HEK293 (cell line): ENCODE results near the gene ATRAID.

ENCODE experiments used
- CTCF ChIA-PET: fragments of 350-600 bp; formaldehyde crosslinking; extraction: SDS; loops from one replicate; lab custom pipeline; 2021; ENCODE audit warnings: antibody characterized with exemption; lab: Yijun Ruan, JAX
- POLR2A ChIA-PET: fragments of 300-600 bp; formaldehyde crosslinking; extraction: SDS; loops from one replicate; lab custom pipeline; 2020; ENCODE audit warnings: antibody characterized with exemption, inconsistent platforms; lab: Yijun Ruan, JAX
- H3K27ac ChIP-seq: fragments of 200-500 bp; sonication (Bioruptor generic); 2 replicates; pipeline ENCODE4 v1.5.1; 2014; ENCODE audit warnings: low read depth, low read length, control low read depth, inconsistent platforms; ENCODE audit errors: extremely low read depth
- H3K36me3 ChIP-seq, 2 experiments: fragments of 200-500 bp in 1 of 2; sonication (Bioruptor generic) in 1 of 2; 1 replicate in 1 of 2; 2 replicates in 1 of 2; pipeline ENCODE4 v1.5.1; 2014 to 2017; ENCODE audit warnings: inconsistent platforms in 2 of 2, low read length in 2 of 2; ENCODE audit not compliant: control insufficient read depth in 2 of 2, insufficient read depth in 1 of 2
- H3K4me1 ChIP-seq: fragments of 200-500 bp; sonication (Bioruptor generic); 2 replicates; pipeline ENCODE4 v1.5.1; 2014; ENCODE audit warnings: mild to moderate bottlenecking, low read length, inconsistent platforms; ENCODE audit not compliant: control insufficient read depth, insufficient read depth
- H3K4me3 ChIP-seq: 2 replicates; pipeline ENCODE4 v1.5.1; 2011; ENCODE audit warnings: low read depth, mild to moderate bottlenecking, control low read depth, low read length, moderate library complexity
- H3K9me3 ChIP-seq: fragments of 200-500 bp; sonication (Bioruptor generic); 2 replicates; pipeline ENCODE4 v1.5.1; 2014; ENCODE audit warnings: low read depth, low read length, inconsistent platforms; ENCODE audit not compliant: control insufficient read depth, insufficient read depth
- FEZF1 ChIP-seq: fragments of 450-650 bp; formaldehyde crosslinking; IDR thresholded peaks from 2 replicates; pipeline ENCODE4 v1.5.1; 2016; ENCODE audit warnings: missing biosample characterization, missing genetic modification characterization
- GLI4 ChIP-seq: fragments of 450-650 bp; formaldehyde crosslinking; IDR thresholded peaks from 2 replicates; pipeline ENCODE4 v1.5.1; 2016; ENCODE audit warnings: missing biosample characterization, missing genetic modification characterization
- INSM2 ChIP-seq: fragments of 450-650 bp; formaldehyde crosslinking; IDR thresholded peaks from 2 replicates; pipeline ENCODE4 v1.5.1; 2016; ENCODE audit warnings: missing biosample characterization, missing genetic modification characterization
- KLF16 ChIP-seq: fragments of 450-650 bp; formaldehyde crosslinking; IDR thresholded peaks from 2 replicates; pipeline ENCODE4 v1.5.1; 2017; ENCODE audit warnings: missing biosample characterization, missing genetic modification characterization
- KLF7 ChIP-seq: fragments of 450-650 bp; formaldehyde crosslinking; IDR thresholded peaks from 2 replicates; pipeline ENCODE4 v1.5.1; 2016; ENCODE audit warnings: missing biosample characterization, missing genetic modification characterization, borderline replicate concordance
- OSR2 ChIP-seq: fragments of 450-650 bp; formaldehyde crosslinking; IDR thresholded peaks from 2 replicates; pipeline ENCODE4 v1.5.1; 2016; ENCODE audit warnings: missing biosample characterization, missing genetic modification characterization
- REST ChIP-seq: fragments of 450-650 bp; formaldehyde crosslinking; IDR thresholded peaks from 2 replicates; pipeline ENCODE4 v1.5.1; 2016; ENCODE audit warnings: missing biosample characterization, missing genetic modification characterization
- SCRT2 ChIP-seq: fragments of 450-650 bp; formaldehyde crosslinking; IDR thresholded peaks from 2 replicates; pipeline ENCODE4 v1.5.1; 2016; ENCODE audit warnings: missing biosample characterization, missing genetic modification characterization
- SP2 ChIP-seq: fragments of 450-650 bp; formaldehyde crosslinking; IDR thresholded peaks from 2 replicates; pipeline ENCODE4 v1.5.1; 2016; ENCODE audit warnings: missing biosample characterization, missing genetic modification characterization
- YY2 ChIP-seq: fragments of 450-650 bp; formaldehyde crosslinking; IDR thresholded peaks from 2 replicates; pipeline ENCODE4 v1.5.1; 2016; ENCODE audit warnings: missing biosample characterization, missing genetic modification characterization
- ZBTB48 ChIP-seq: fragments of 450-650 bp; formaldehyde crosslinking; IDR thresholded peaks from 2 replicates; pipeline ENCODE4 v1.5.1; 2016; ENCODE audit warnings: missing biosample characterization, missing genetic modification characterization
- ZNF169 ChIP-seq: fragments of 450-650 bp; formaldehyde crosslinking; IDR thresholded peaks from 2 replicates; pipeline ENCODE4 v1.5.1; 2016; ENCODE audit warnings: missing biosample characterization, missing genetic modification characterization
- ZNF184 ChIP-seq: fragments of 450-650 bp; IDR thresholded peaks from 2 replicates; pipeline ENCODE4 v1.5.1; 2018; ENCODE audit warnings: missing biosample characterization, mild to moderate bottlenecking, missing genetic modification characterization
- ZNF302 ChIP-seq: fragments of 450-650 bp; formaldehyde crosslinking; IDR thresholded peaks from 2 replicates; pipeline ENCODE4 v1.5.1; 2016; ENCODE audit warnings: missing biosample characterization, missing genetic modification characterization, low read depth
- ZNF354C ChIP-seq: fragments of 450-650 bp; formaldehyde crosslinking; IDR thresholded peaks from 2 replicates; pipeline ENCODE4 v1.5.1; 2016; ENCODE audit warnings: missing biosample characterization, missing genetic modification characterization, low read depth, borderline replicate concordance
- ZNF433 ChIP-seq: fragments of 450-650 bp; formaldehyde crosslinking; IDR thresholded peaks from 2 replicates; pipeline ENCODE4 v1.5.1; 2016; ENCODE audit warnings: missing biosample characterization, missing genetic modification characterization, low read depth
- ZNF510 ChIP-seq: fragments of 450-650 bp; formaldehyde crosslinking; IDR thresholded peaks from 2 replicates; pipeline ENCODE4 v1.5.1; 2018; ENCODE audit warnings: mild to moderate bottlenecking, missing genetic modification characterization, missing biosample characterization; ENCODE audit not compliant: insufficient replicate concordance
- ZNF521 ChIP-seq: fragments of 450-650 bp; formaldehyde crosslinking; IDR thresholded peaks from 2 replicates; pipeline ENCODE4 v1.5.1; 2017; ENCODE audit warnings: missing biosample characterization, mild to moderate bottlenecking, missing genetic modification characterization
- ZNF530 ChIP-seq: fragments of 450-650 bp; formaldehyde crosslinking; IDR thresholded peaks from 2 replicates; pipeline ENCODE4 v1.5.1; 2016; ENCODE audit warnings: low read depth, missing biosample characterization, missing genetic modification characterization
- ZNF600 ChIP-seq: fragments of 450-650 bp; formaldehyde crosslinking; IDR thresholded peaks from 2 replicates; pipeline ENCODE4 v1.5.1; 2016; ENCODE audit warnings: missing biosample characterization, missing genetic modification characterization
- ZNF626 ChIP-seq: fragments of 450-650 bp; sonication (Bioruptor Pico); formaldehyde crosslinking; IDR thresholded peaks from 2 replicates; pipeline ENCODE4 v1.5.1; 2018; ENCODE audit warnings: missing biosample characterization, missing genetic modification characterization, inconsistent platforms
- ZNF645 ChIP-seq: fragments of 450-650 bp; formaldehyde crosslinking; IDR thresholded peaks from 2 replicates; pipeline ENCODE4; 2016; ENCODE audit warnings: missing biosample characterization, missing genetic modification characterization
- ZNF792 ChIP-seq: fragments of 450-650 bp; formaldehyde crosslinking; IDR thresholded peaks from 2 replicates; pipeline ENCODE4 v1.5.1; 2016; ENCODE audit warnings: missing biosample characterization, missing genetic modification characterization
- ZNF830 ChIP-seq: fragments of 450-650 bp; IDR thresholded peaks from 2 replicates; pipeline ENCODE4 v1.5.0; 2018; ENCODE audit warnings: missing biosample characterization, missing genetic modification characterization, low read depth, mild to moderate bottlenecking, moderate library complexity
- ZSCAN18 ChIP-seq: fragments of 450-650 bp; formaldehyde crosslinking; IDR thresholded peaks from 2 replicates; pipeline ENCODE4 v1.5.1; 2016; ENCODE audit warnings: missing biosample characterization, missing genetic modification characterization

The ATRAID gene

GRCh38 chr2:27198627-27199026 is 13.2 kb upstream of the ATRAID start:
- H3K27ac ChIP-seq = no peak overlapping the region
- no peaks in the 10 kb centered on the region for H3K9me3 ChIP-seq
- H3K4me1 ChIP-seq = peaks cover 3% of the 10 kb centered on the region; the same call in 1 of the 2 replicates
- TF ChIP-seq ZNF530 (tag by site-specific recombination) = no peak
- TF ChIP-seq ZNF600 (tag by site-specific recombination) = no peak
- TF ChIP-seq OSR2 (tag by site-specific recombination) = no peak
- TF ChIP-seq SCRT2 (tag by site-specific recombination) = peak; percentile 78
- ChIA-PET CTCF (interaction anchor here (0.7 to 0.8 kb wide), 3 partner anchors 64 to 99 kb away, joined by 3 to 7 read pairs (median 4); partner anchors contain the start of gene PREB), POLR2A (interaction anchor here (0.6 kb wide), 1 partner anchor 111 kb away, joined by 6 read pairs; no protein-coding TSS in a partner anchor)
- H3K4me3 ChIP-seq = no peak overlapping the region
- peaks cover 0 to 37% of the 10 kb centered on the region in 2 experiments; a peak in 2 of 3 replicates for H3K36me3 ChIP-seq

GRCh38 chr2:27199241-27199640 is 12.6 kb upstream of the ATRAID start:
- ChIA-PET POLR2A (no interaction called here), CTCF (interaction anchor here (0.7 to 0.8 kb wide), 3 partner anchors 65 to 99 kb away, joined by 3 to 7 read pairs (median 4); partner anchors contain the start of gene PREB)
- Histone ChIP-seq H3K27ac (peak overlapping the region; percentile 24; the same call in 1 of the 2 replicates), H3K4me3 (no peak overlapping the region), H3K4me1 (0 out of 2 replicates have a peak, but pooled peaks cover 3% of the 10 kb centered on the region), H3K9me3 (no peaks in the 10 kb centered on the region), H3K36me3 (peaks cover 0 to 43% of the 10 kb centered on the region in 2 experiments; a peak in 2 of 3 replicates)
- no peak for TF ChIP-seq ZNF521
- TF ChIP-seq ZNF354C = no peak
- no peak for TF ChIP-seq KLF7 (tag by site-specific recombination)
- no peak for TF ChIP-seq ZNF830 (tag by site-specific recombination)
- TF ChIP-seq ZNF302 (tag by site-specific recombination) = no peak
- no peak for TF ChIP-seq ZBTB48
- no peak for TF ChIP-seq INSM2 (tag by site-specific recombination)
- no peak for TF ChIP-seq ZNF645
- TF ChIP-seq GLI4 (tag by site-specific recombination) = no peak
- TF ChIP-seq SP2 (tag by site-specific recombination) = no peak
- no peak for TF ChIP-seq ZNF169 (tag by site-specific recombination)
- no peak for TF ChIP-seq ZNF792

GRCh38 chr2:27201675-27202074 is 10.2 kb upstream of the ATRAID start:
- ChIA-PET CTCF (interaction anchor here (0.6 kb wide), 1 partner anchor 14 kb away, joined by 4 read pairs; no protein-coding TSS in a partner anchor), POLR2A (no interaction called here)
- peaks cover 0 to 68% of the 10 kb centered on the region in 2 experiments; a peak in 2 of 3 replicates for H3K36me3 ChIP-seq
- no peak overlapping the region for H3K4me3 ChIP-seq
- H3K27ac ChIP-seq = no peak overlapping the region
- H3K9me3 ChIP-seq = no peaks in the 10 kb centered on the region
- H3K4me1 ChIP-seq = no peaks in the 10 kb centered on the region
- TF ChIP-seq KLF16 (tag by site-specific recombination) (no peak), ZNF184 (no peak), ZNF510 (tag by site-specific recombination) (no peak), ZNF433 (no peak), YY2 (tag by site-specific recombination) (no peak), ZNF626 (tag by site-specific recombination) (no peak), REST (tag by site-specific recombination) (no peak), ZNF354C (no peak), ZSCAN18 (tag by site-specific recombination) (no peak), FEZF1 (no peak)
